Measurements from ENCODE around the gene TFEC.
"Not testable (repeated sequence)": the region's sequence is repeated elsewhere in the genome, so short reads cannot be mapped to it uniquely, and the experiment has no call there.

GRCh38 chr7:115929736-115930135, 100.8 kb downstream of the TFEC start:
- TF ChIP-seq POLR2AphosphoS5 (IDR thresholded peaks at IDR 0.05; ENCODE audit: insufficient read depth, low read depth, low read length); FOS (IDR thresholded peaks at IDR 0.05; ENCODE audit: borderline replicate concordance, insufficient read depth, low read length); CTCF (IDR thresholded peaks at IDR 0.05; ENCODE audit: extremely low read depth in 1 of 2, insufficient read depth in 1 of 2, low read depth in 1 of 2, low read length in 2 of 2); POLR2A (IDR thresholded peaks at IDR 0.05; ENCODE audit: low read depth, low read length); MAX (IDR thresholded peaks at IDR 0.05; ENCODE audit: insufficient read depth, insufficient read length); EZH2 (IDR thresholded peaks at IDR 0.05; ENCODE audit: borderline replicate concordance, low read depth, low read length, severe bottlenecking); MYC (IDR thresholded peaks at IDR 0.05; ENCODE audit: low read depth, low read length): not testable (repeated sequence)
